ENCODE measurements around the gene PAPPA2.

PAPPA2 gene

GRCh38 chr1:176838276-176838995 is 375.5 kb downstream of the PAPPA2 start:
- Histone ChIP-seq H3K4me1 (ENCODE audit: control insufficient read depth, insufficient read depth, low read length) (no peaks in the 10 kb centered on the region), H3K27ac (ENCODE audit: low read depth, low read length) (no peak overlapping the region), H3K9ac (ENCODE audit: low read length) (no peak overlapping the region), H3K36me3 (ENCODE audit: control insufficient read depth, insufficient read depth, low read length) (no peaks in the 10 kb centered on the region), H3K4me3 (ENCODE audit: low read depth, low read length) (no peak overlapping the region), H3K27me3 (ENCODE audit: control insufficient read depth, insufficient read depth, low read length) (no peaks in the 10 kb centered on the region), H3K9me3 (ENCODE audit: control insufficient read depth, insufficient read depth, low read depth, low read length) (no peaks in the 10 kb centered on the region)

GRCh38 chr1:176839216-176839615 is 376.2 kb downstream of the PAPPA2 start:
- Histone ChIP-seq H3K4me3 (ENCODE audit: low read depth, low read length) (no peak overlapping the region), H3K9me3 (ENCODE audit: control insufficient read depth, insufficient read depth, low read depth, low read length) (no peaks in the 10 kb centered on the region)

GRCh38 chr1:176841238-176841637 is 378.3 kb downstream of the PAPPA2 start:
- Histone ChIP-seq H3K27ac (ENCODE audit: low read depth, low read length) (no peak overlapping the region), H3K9ac (ENCODE audit: low read length) (no peak overlapping the region), H3K27me3 (ENCODE audit: control insufficient read depth, insufficient read depth, low read length) (no peaks in the 10 kb centered on the region)

More at GRCh38 chr1:176839216-176839615, 376.2 kb downstream of the PAPPA2 start:
- Histone ChIP-seq H3K27ac (ENCODE audit: low read depth, low read length) (no peak overlapping the region), H3K9ac (ENCODE audit: low read length) (no peak overlapping the region), H3K36me3 (ENCODE audit: control insufficient read depth, insufficient read depth, low read length) (no peaks in the 10 kb centered on the region), H3K27me3 (ENCODE audit: control insufficient read depth, insufficient read depth, low read length) (no peaks in the 10 kb centered on the region), H3K4me1 (ENCODE audit: control insufficient read depth, insufficient read depth, low read length) (no peaks in the 10 kb centered on the region)

GRCh38 chr1:176843352-176844297 is 380.6 kb downstream of the PAPPA2 start:
- H3K36me3 ChIP-seq (ENCODE audit: control insufficient read depth, insufficient read depth, low read length), result no peaks in the 10 kb centered on the region
- no peak overlapping the region for H3K4me3 ChIP-seq (ENCODE audit: low read depth, low read length)
- no peaks in the 10 kb centered on the region for H3K9me3 ChIP-seq (ENCODE audit: control insufficient read depth, insufficient read depth, low read depth, low read length)
- no peaks in the 10 kb centered on the region for H3K27me3 ChIP-seq (ENCODE audit: control insufficient read depth, insufficient read depth, low read length)
- no peak overlapping the region for H3K9ac ChIP-seq (ENCODE audit: low read length)
- H3K27ac ChIP-seq (ENCODE audit: low read depth, low read length), result no peak overlapping the region
- peaks cover 6% of the 10 kb centered on the region; the same call in 1 of the 2 replicates for H3K4me1 ChIP-seq (ENCODE audit: control insufficient read depth, insufficient read depth, low read length)

More at GRCh38 chr1:176841238-176841637, 378.3 kb downstream of the PAPPA2 start:
- H3K4me1 ChIP-seq (ENCODE audit: control insufficient read depth, insufficient read depth, low read length), result peaks cover 6% of the 10 kb centered on the region; the same call in 1 of the 2 replicates
- no peak overlapping the region for H3K4me3 ChIP-seq (ENCODE audit: low read depth, low read length)
- no peaks in the 10 kb centered on the region for H3K9me3 ChIP-seq (ENCODE audit: control insufficient read depth, insufficient read depth, low read depth, low read length)
- H3K36me3 ChIP-seq (ENCODE audit: control insufficient read depth, insufficient read depth, low read length), result no peaks in the 10 kb centered on the region

- Histone ChIP-seq H3K9ac (ENCODE audit: low read length) (no peak overlapping the region), H3K27me3 (ENCODE audit: control insufficient read depth, insufficient read depth, low read length) (no peaks in the 10 kb centered on the region), H3K27ac (ENCODE audit: low read depth, low read length) (no peak overlapping the region), H3K36me3 (ENCODE audit: control insufficient read depth, insufficient read depth, low read length) (no peaks in the 10 kb centered on the region), H3K9me3 (ENCODE audit: control insufficient read depth, insufficient read depth, low read depth, low read length) (no peaks in the 10 kb centered on the region), H3K4me3 (ENCODE audit: low read depth, low read length) (no peak overlapping the region), H3K4me1 (ENCODE audit: control insufficient read depth, insufficient read depth, low read length) (peaks cover 6% of the 10 kb centered on the region; the same call in 1 of the 2 replicates)
These were observed 384.1 kb downstream of the PAPPA2 start for GRCh38 chr1:176847052-176847451.

GRCh38 chr1:176849281-176849680 is 386.3 kb downstream of the PAPPA2 start:
- Histone ChIP-seq H3K9me3 (ENCODE audit: control insufficient read depth, insufficient read depth, low read depth, low read length) (no peaks in the 10 kb centered on the region), H3K27me3 (ENCODE audit: control insufficient read depth, insufficient read depth, low read length) (no peaks in the 10 kb centered on the region), H3K27ac (ENCODE audit: low read depth, low read length) (no peak overlapping the region), H3K9ac (ENCODE audit: low read length) (no peak overlapping the region), H3K36me3 (ENCODE audit: control insufficient read depth, insufficient read depth, low read length) (no peaks in the 10 kb centered on the region), H3K4me1 (ENCODE audit: control insufficient read depth, insufficient read depth, low read length) (peaks cover 6% of the 10 kb centered on the region), H3K4me3 (ENCODE audit: low read depth, low read length) (no peak overlapping the region)

GRCh38 chr1:176850871-176851270 is 387.9 kb downstream of the PAPPA2 start:
- Histone ChIP-seq H3K4me1 (ENCODE audit: control insufficient read depth, insufficient read depth, low read length) (no peaks in the 10 kb centered on the region; the same call in 1 of the 2 replicates), H3K9ac (ENCODE audit: low read length) (no peak overlapping the region), H3K4me3 (ENCODE audit: low read depth, low read length) (no peak overlapping the region), H3K27ac (ENCODE audit: low read depth, low read length) (no peak overlapping the region), H3K27me3 (ENCODE audit: control insufficient read depth, insufficient read depth, low read length) (no peaks in the 10 kb centered on the region), H3K9me3 (ENCODE audit: control insufficient read depth, insufficient read depth, low read depth, low read length) (no peaks in the 10 kb centered on the region), H3K36me3 (ENCODE audit: control insufficient read depth, insufficient read depth, low read length) (no peaks in the 10 kb centered on the region)

GRCh38 chr1:176852124-176852523 is 389.1 kb downstream of the PAPPA2 start:
- no peaks in the 10 kb centered on the region for H3K9me3 ChIP-seq (ENCODE audit: control insufficient read depth, insufficient read depth, low read depth, low read length)
- H3K36me3 ChIP-seq (ENCODE audit: control insufficient read depth, insufficient read depth, low read length), result no peaks in the 10 kb centered on the region
- no peak overlapping the region for H3K9ac ChIP-seq (ENCODE audit: low read length)
- no peak overlapping the region for H3K4me3 ChIP-seq (ENCODE audit: low read depth, low read length)
- H3K4me1 ChIP-seq (ENCODE audit: control insufficient read depth, insufficient read depth, low read length), result no peaks in the 10 kb centered on the region; the same call in 1 of the 2 replicates
- no peaks in the 10 kb centered on the region for H3K27me3 ChIP-seq (ENCODE audit: control insufficient read depth, insufficient read depth, low read length)
- no peak overlapping the region for H3K27ac ChIP-seq (ENCODE audit: low read depth, low read length)

GRCh38 chr1:176853503-176853902 is 390.5 kb downstream of the PAPPA2 start:
- Histone ChIP-seq H3K4me1 (ENCODE audit: control insufficient read depth, insufficient read depth, low read length) (no peaks in the 10 kb centered on the region; the same call in 1 of the 2 replicates), H3K27me3 (ENCODE audit: control insufficient read depth, insufficient read depth, low read length) (no peaks in the 10 kb centered on the region), H3K4me3 (ENCODE audit: low read depth, low read length) (no peak overlapping the region), H3K9me3 (ENCODE audit: control insufficient read depth, insufficient read depth, low read depth, low read length) (no peaks in the 10 kb centered on the region), H3K27ac (ENCODE audit: low read depth, low read length) (no peak overlapping the region), H3K36me3 (ENCODE audit: control insufficient read depth, insufficient read depth, low read length) (no peaks in the 10 kb centered on the region), H3K9ac (ENCODE audit: low read length) (no peak overlapping the region)

GRCh38 chr1:176854121-176854520 is 391.1 kb downstream of the PAPPA2 start:
- no peaks in the 10 kb centered on the region for H3K27me3 ChIP-seq (ENCODE audit: control insufficient read depth, insufficient read depth, low read length)
- H3K4me3 ChIP-seq (ENCODE audit: low read depth, low read length), result no peak overlapping the region
- H3K9ac ChIP-seq (ENCODE audit: low read length), result no peak overlapping the region
- H3K36me3 ChIP-seq (ENCODE audit: control insufficient read depth, insufficient read depth, low read length), result no peaks in the 10 kb centered on the region
- H3K9me3 ChIP-seq (ENCODE audit: control insufficient read depth, insufficient read depth, low read depth, low read length), result no peaks in the 10 kb centered on the region
- H3K4me1 ChIP-seq (ENCODE audit: control insufficient read depth, insufficient read depth, low read length), result no peaks in the 10 kb centered on the region; the same call in 1 of the 2 replicates
- H3K27ac ChIP-seq (ENCODE audit: low read depth, low read length), result no peak overlapping the region

All from HUES6 (cell line).